ENCODE data around the gene LEMD2.
"Not testable (repeated sequence)": the region's sequence is repeated elsewhere in the genome, so short reads cannot be mapped to it uniquely, and the experiment has no call there.

Gene LEMD2

GRCh38 chr6:33788694-33789549 lies at the start of gene LEMD2:
TSS of gene LEMD2 (minus strand) at chr6:33789130. CDS start at chr6:33789116, 14 bp downstream.
- DNase-seq = peak; percentile 54 to 94 (median 88)

GRCh38 chr6:33837971-33838665 lies 49.2 kb upstream of the LEMD2 start:
- DNase-seq = no peak

GRCh38 chr6:33836806-33837469 lies 48.0 kb upstream of the LEMD2 start:
- DNase-seq = no peak

GRCh38 chr6:33834401-33835392 lies 45.8 kb upstream of the LEMD2 start:
- no peak for DNase-seq

- DNase-seq = no peak
Observed at GRCh38 chr6:33833599-33833998, 44.7 kb upstream of the LEMD2 start.

GRCh38 chr6:33832831-33833230 lies 43.9 kb upstream of the LEMD2 start:
- not testable (repeated sequence) for DNase-seq

GRCh38 chr6:33831725-33832124 lies 42.8 kb upstream of the LEMD2 start:
- not testable (repeated sequence) for DNase-seq

GRCh38 chr6:33830635-33831240 lies 41.8 kb upstream of the LEMD2 start:
- no peak for DNase-seq

GRCh38 chr6:33828764-33829731 lies 40.1 kb upstream of the LEMD2 start:
- no peak for DNase-seq

GRCh38 chr6:33828452-33828763 lies 39.5 kb upstream of the LEMD2 start:
- DNase-seq = no peak

GRCh38 chr6:33827546-33828451 lies 38.9 kb upstream of the LEMD2 start:
- DNase-seq = no peak

- no peak for DNase-seq
Observed at GRCh38 chr6:33826537-33826936, 37.6 kb upstream of the LEMD2 start.

- DNase-seq = no peak
Observed at GRCh38 chr6:33824461-33825154, 35.7 kb upstream of the LEMD2 start.

- DNase-seq = no peak
Observed at GRCh38 chr6:33823806-33824205, 34.9 kb upstream of the LEMD2 start.

- no peak for DNase-seq
Observed at GRCh38 chr6:33822575-33823395, 33.9 kb upstream of the LEMD2 start.

GRCh38 chr6:33820784-33821520 lies 32.0 kb upstream of the LEMD2 start:
- no peak for DNase-seq

- DNase-seq = no peak
Observed at GRCh38 chr6:33820243-33820642, 31.3 kb upstream of the LEMD2 start.
